BE2C (cell line): Measurements from ENCODE around the gene FOXL3.

Experiments used
- DNase-seq: peaks from one replicate; pipeline ENCODE4 v3.0.0-alpha.2; 2020
- H3K27me3 ChIP-seq: fragments of 250-450 bp; sonication (Bioruptor Pico); 2 replicates; pipeline ENCODE4 v1.5.1; 2020; ENCODE audit warnings: mild to moderate bottlenecking
- H3K36me3 ChIP-seq: fragments of 250-450 bp; sonication (Bioruptor Pico); 2 replicates; pipeline ENCODE4 v1.5.1; 2020; ENCODE audit warnings: mild to moderate bottlenecking
- H3K4me1 ChIP-seq: fragments of 250-450 bp; sonication (Bioruptor Pico); 2 replicates; pipeline ENCODE4 v1.5.1; 2020
- H3K4me3 ChIP-seq: 2 replicates; pipeline ENCODE4 v1.5.1; 2011; ENCODE audit warnings: low read depth, low read length
- H3K9me3 ChIP-seq: fragments of 250-450 bp; sonication (Bioruptor Pico); 2 replicates; pipeline ENCODE4 v1.5.1; 2020
- TF ChIP-seq, protein P1 (sequence below): IDR thresholded peaks from 2 replicates; pipeline ENCODE4 v1.5.1; 2012; ENCODE audit warnings: mild to moderate bottlenecking, low read depth, low read length

Gene FOXL3

DNA sequence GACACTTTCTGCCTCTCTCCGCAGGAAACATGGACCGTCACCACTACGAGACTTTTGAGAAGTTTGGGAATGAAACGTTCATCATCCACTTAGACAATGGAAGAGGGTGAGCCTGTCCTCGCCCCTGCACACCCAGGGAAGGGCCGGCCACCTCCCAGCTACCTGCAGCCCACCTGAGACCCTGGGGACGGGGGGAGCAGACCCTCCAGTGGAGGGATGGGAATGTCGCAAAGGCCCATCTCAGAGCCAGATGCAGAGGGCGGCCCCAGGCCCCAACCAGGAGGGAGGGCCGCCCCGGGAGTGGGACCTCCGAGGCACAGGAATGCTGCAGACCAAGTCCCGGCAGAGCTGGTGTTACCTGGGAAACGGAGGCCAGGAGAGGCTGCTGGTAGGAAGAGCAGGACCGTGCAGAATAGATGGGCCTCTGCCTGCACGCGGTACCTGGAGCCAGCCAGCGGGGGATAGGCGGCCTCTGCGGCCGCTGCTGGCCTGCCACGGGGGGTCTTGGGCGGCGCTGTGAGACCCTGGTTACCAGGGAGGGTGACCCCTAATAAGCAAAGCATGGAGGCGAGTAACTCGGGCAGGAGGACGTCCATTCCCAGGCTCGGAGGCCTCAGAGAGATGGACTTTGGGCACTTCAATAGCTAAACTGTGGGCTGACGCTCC is 32.9 kb upstream of the FOXL3 start:
- H3K36me3 ChIP-seq, result no peaks in the 10 kb centered on the region
- TF ChIP-seq, protein P1, sequence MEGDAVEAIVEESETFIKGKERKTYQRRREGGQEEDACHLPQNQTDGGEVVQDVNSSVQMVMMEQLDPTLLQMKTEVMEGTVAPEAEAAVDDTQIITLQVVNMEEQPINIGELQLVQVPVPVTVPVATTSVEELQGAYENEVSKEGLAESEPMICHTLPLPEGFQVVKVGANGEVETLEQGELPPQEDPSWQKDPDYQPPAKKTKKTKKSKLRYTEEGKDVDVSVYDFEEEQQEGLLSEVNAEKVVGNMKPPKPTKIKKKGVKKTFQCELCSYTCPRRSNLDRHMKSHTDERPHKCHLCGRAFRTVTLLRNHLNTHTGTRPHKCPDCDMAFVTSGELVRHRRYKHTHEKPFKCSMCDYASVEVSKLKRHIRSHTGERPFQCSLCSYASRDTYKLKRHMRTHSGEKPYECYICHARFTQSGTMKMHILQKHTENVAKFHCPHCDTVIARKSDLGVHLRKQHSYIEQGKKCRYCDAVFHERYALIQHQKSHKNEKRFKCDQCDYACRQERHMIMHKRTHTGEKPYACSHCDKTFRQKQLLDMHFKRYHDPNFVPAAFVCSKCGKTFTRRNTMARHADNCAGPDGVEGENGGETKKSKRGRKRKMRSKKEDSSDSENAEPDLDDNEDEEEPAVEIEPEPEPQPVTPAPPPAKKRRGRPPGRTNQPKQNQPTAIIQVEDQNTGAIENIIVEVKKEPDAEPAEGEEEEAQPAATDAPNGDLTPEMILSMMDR, result no peak
- DNase-seq, result no peak
- no peaks in the 10 kb centered on the region for H3K27me3 ChIP-seq
- no peak overlapping the region for H3K4me3 ChIP-seq
- no peaks in the 10 kb centered on the region for H3K4me1 ChIP-seq
- peaks cover under 1% of the 10 kb centered on the region; the same call in 1 of the 2 replicates for H3K9me3 ChIP-seq

DNA sequence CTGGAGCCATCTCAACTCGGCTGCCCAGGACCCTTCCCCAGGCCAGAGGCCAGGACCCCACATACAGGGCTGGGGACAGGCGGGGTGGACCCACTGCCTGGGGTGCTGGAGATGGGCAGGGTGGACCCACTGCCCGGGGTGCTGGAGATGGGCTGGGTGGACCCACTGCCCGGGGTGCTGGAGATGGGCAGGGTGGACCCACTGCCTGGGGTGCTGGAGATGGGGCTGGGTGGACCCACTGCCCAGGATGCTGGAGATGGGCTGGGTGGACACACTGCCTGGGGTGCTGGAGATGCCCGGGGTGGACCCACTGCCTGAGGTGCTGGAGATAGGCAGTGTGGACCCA is 32.4 kb upstream of the FOXL3 start:
- Histone ChIP-seq H3K4me3 (no peak overlapping the region), H3K4me1 (no peaks in the 10 kb centered on the region), H3K9me3 (peaks cover 4% of the 10 kb centered on the region), H3K36me3 (no peaks in the 10 kb centered on the region), H3K27me3 (no peaks in the 10 kb centered on the region)
- TF ChIP-seq, protein P1, result no peak
- DNase-seq, result no peak

DNA sequence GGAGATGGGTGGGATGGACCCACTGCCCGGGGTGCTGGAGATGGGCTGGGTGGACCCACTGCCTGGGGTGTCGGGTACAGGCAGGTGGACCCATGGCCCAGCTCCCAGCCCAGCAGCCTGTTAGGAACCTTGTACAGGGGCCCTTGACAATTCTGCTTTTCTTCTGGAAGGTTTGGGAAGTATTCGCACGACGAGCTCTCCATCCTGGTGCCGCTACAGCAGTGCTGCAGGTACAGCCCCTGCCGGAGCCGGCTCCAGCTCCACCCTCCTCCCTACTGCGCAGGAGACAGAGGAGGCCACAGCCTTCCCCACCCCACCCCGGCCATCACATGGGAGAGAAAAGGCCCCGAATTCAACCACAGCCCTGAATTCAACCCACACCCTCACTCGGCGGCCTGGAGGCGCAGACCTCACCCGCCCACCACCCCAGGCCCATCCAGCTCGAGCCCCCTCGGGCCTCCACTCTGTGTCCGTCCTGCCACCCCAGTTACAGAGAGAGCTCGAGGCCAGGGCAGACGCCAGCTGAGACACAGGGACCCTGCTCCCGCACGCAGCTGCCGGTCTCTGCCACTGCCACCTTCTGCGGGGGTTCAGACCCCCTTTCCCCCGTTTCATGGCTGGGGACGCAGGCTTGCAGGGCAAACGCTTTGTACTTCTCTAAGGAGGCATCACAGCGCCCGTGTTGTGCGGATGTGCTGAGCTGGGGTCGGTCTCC is 31.3 kb upstream of the FOXL3 start:
- no peaks in the 10 kb centered on the region for H3K4me1 ChIP-seq
- DNase-seq, result no peak
- H3K27me3 ChIP-seq, result no peaks in the 10 kb centered on the region
- no peak overlapping the region for H3K4me3 ChIP-seq
- H3K36me3 ChIP-seq, result no peaks in the 10 kb centered on the region
- TF ChIP-seq, protein P1, result no peak
- H3K9me3 ChIP-seq, result peaks cover 4% of the 10 kb centered on the region

DNA sequence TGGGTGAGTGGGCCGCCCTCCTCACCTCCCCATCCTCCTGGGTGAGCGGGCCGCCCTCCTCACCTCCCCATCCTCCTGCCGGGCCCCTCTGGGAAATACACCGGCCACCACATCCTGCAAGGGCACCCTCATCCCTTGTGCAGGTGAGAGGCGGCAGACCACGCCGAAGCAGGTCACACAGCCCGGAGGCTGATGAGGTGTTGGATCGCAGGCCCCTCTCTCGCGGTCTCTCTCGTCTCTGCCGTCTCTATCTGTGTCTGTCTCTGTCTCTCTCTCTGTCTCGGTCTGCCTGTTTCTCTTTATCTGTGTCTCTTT is 30.8 kb upstream of the FOXL3 start:
- TF ChIP-seq, protein P1, result no peak
- DNase-seq, result no peak
- Histone ChIP-seq H3K36me3 (no peaks in the 10 kb centered on the region), H3K9me3 (peaks cover 6% of the 10 kb centered on the region), H3K27me3 (no peaks in the 10 kb centered on the region), H3K4me1 (no peaks in the 10 kb centered on the region), H3K4me3 (no peak overlapping the region)

DNA sequence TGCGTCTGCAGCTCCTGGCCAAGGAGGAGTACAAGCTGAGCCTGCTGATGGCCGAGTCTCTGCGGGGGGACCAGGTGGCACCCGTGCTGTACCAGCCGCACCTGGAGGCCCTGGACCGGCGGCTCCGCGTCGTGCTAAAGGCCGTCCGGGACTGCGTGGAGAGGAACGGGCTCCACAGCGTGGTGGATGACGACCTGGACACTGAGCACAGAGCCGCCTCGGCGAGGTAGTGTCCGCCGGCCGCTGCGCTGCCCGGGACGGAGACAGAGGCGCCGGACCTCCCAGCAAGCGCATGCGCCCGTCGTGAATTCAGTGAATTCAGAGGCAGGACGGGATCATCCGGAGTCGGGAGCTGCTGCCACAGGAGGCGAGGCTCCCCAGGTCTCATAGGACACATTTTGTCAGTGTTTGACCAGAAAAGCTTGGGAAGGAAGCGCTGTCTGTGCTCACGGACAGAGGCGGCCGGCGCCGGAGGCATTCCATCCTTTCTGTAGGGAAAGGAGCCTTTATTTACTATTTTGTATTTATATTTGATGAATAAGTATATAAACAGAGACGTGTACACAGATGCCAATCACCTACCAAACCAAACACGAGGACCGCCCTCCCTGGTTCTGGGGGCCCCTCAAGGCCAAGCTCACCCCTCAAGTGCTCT is 30.1 kb upstream of the FOXL3 start:
- TF ChIP-seq, protein P1, result no peak
- Histone ChIP-seq H3K36me3 (no peaks in the 10 kb centered on the region), H3K4me3 (no peak overlapping the region), H3K4me1 (no peaks in the 10 kb centered on the region), H3K9me3 (peaks cover 8% of the 10 kb centered on the region), H3K27me3 (no peaks in the 10 kb centered on the region)
- DNase-seq, result no peak
